HepG2 (cell line): Measurements from ENCODE around the gene COL9A3. TPM values are rescaled to one million over a fixed set of nuclear protein-coding genes. Genes with fewer than 3 reads are reported as not detected.

ENCODE experiments used
- ATAC-seq: fragments of 200-7000 bp; cut with Tn5 transposase; 3 replicates; pipeline ENCODE4 v1.9.1; 2020; ENCODE audit warnings: mild to moderate bottlenecking, moderate library complexity
- Bru-seq: library from RNA; stranded (reverse); fragments of 400-500 nt; gene quantifications from one replicate; lab custom pipeline; 2021; lab: Mats Ljungman, UMichigan
- BruChase-seq, 2 experiments: library from RNA; stranded (reverse); fragments of 400-500 nt; gene quantifications; one replicate each; lab custom pipeline; 2021; lab: Mats Ljungman, UMichigan
- BruUV-seq: library from RNA; stranded (reverse); fragments of 400-500 nt; replicated peaks from 2 replicates; lab custom pipeline; 2021; lab: Mats Ljungman, UMichigan
- CTCF ChIA-PET: fragments of 300-600 bp; formaldehyde crosslinking; extraction: SDS; loops from one replicate; lab custom pipeline; 2021; ENCODE audit warnings: low total read pairs, inconsistent platforms, low intra/inter-chr PET ratio; lab: Yijun Ruan, JAX
- POLR2A ChIA-PET: fragments of 350-600 bp; sonication (Branson Sonifier 250); formaldehyde crosslinking; loops from one replicate; lab custom pipeline; 2020; ENCODE audit warnings: antibody characterized with exemption, inconsistent platforms; lab: Yijun Ruan, JAX
- DNase-seq: peaks from one replicate; pipeline ENCODE4 v3.0.0-alpha.2; 2015; ENCODE audit warnings: low spot score
- FAIRE-seq: peaks from 3 replicates; lab custom pipeline; 2011; peaks lifted over from hg19 to GRCh38; lab: Jason Lieb, UNC
- H2AFZ ChIP-seq: one replicate; pipeline ENCODE4 v1.6.1; 2011; ENCODE audit warnings: low read length, inconsistent platforms
- H3K27ac ChIP-seq: fragments of 300-600 bp; 3 replicates; pipeline ENCODE4 v1.8.0; 2011; ENCODE audit warnings: mixed run types, mild to moderate bottlenecking, mixed read lengths, low read length, inconsistent platforms; ENCODE audit not compliant: insufficient read depth; ENCODE audit errors: extremely low read length
- H3K27me3 ChIP-seq, 2 experiments: fragments of 200-600 bp in 1 of 2; 2 replicates in 1 of 2; 3 replicates in 1 of 2; pipeline versions ENCODE4 v1.6.0 to v1.8.0; 2011; ENCODE audit warnings: low read length in 2 of 2, mild to moderate bottlenecking in 2 of 2, moderate library complexity in 2 of 2, inconsistent platforms in 1 of 2; ENCODE audit not compliant: insufficient read depth in 2 of 2, control insufficient read depth in 1 of 2
- H3K36me3 ChIP-seq, 2 experiments: fragments of 200-600 bp in 1 of 2; replicated peaks in 1 of 2; 2 replicates in 1 of 2; 3 replicates in 1 of 2; pipeline versions ENCODE4 v1.5.1 to v1.8.0; 2011; ENCODE audit warnings: low read length in 2 of 2, inconsistent platforms in 1 of 2; ENCODE audit not compliant: insufficient read depth in 2 of 2, control insufficient read depth in 1 of 2
- H3K4me1 ChIP-seq: 2 replicates; pipeline ENCODE4 v1.5.1; 2012; ENCODE audit warnings: low read length, inconsistent platforms; ENCODE audit not compliant: insufficient read depth
- H3K4me2 ChIP-seq: 2 replicates; pipeline ENCODE4 v1.6.0; 2011; ENCODE audit warnings: low read depth, low read length, inconsistent platforms
- H3K4me3 ChIP-seq, 3 experiments: fragments of 200-600 bp in 1 of 3; sonication (generic), shearing (Covaris generic) in 1 of 3; replicated peaks in 1 of 3; 2 replicates each; pipeline ENCODE4 v1.5.1; 2011 to 2016; ENCODE audit warnings: low read length in 3 of 3, inconsistent platforms in 2 of 3, low read depth in 2 of 3, mild to moderate bottlenecking in 2 of 3, control low read depth in 1 of 3, mixed read lengths in 1 of 3; ENCODE audit not compliant: insufficient read depth in 1 of 3
- H3K79me2 ChIP-seq: one replicate; pipeline ENCODE4 v1.6.1; 2011; ENCODE audit warnings: low read length, inconsistent platforms; ENCODE audit not compliant: insufficient read depth
- H3K9ac ChIP-seq: 2 replicates; pipeline ENCODE4 v1.6.0; 2011; ENCODE audit warnings: mild to moderate bottlenecking, low read depth, low read length, inconsistent platforms; ENCODE audit not compliant: insufficient read depth
- H3K9me3 ChIP-seq: 2 replicates; pipeline ENCODE4 v1.5.1; 2012; ENCODE audit warnings: mild to moderate bottlenecking, low read length
- H4K20me1 ChIP-seq: 2 replicates; pipeline ENCODE4 v1.6.0; 2011; ENCODE audit warnings: inconsistent platforms, mild to moderate bottlenecking, low read length, moderate library complexity; ENCODE audit not compliant: insufficient read depth
- GPBP1L1 ChIP-seq: sonication (generic); formaldehyde crosslinking; IDR thresholded peaks from 2 replicates; pipeline ENCODE4 v1.5.0; 2020; ENCODE audit warnings: mild to moderate bottlenecking, missing genetic modification reagents
- IKZF5 ChIP-seq: IDR thresholded peaks from 2 replicates; pipeline ENCODE4 v1.6.1; 2018; ENCODE audit warnings: missing genetic modification reagents, mild to moderate bottlenecking, missing compliant biosample characterization
- MLX ChIP-seq: IDR thresholded peaks from 2 replicates; pipeline ENCODE4 v1.6.1; 2016
- TCF7 ChIP-seq: sonication (generic); IDR thresholded peaks from 2 replicates; pipeline ENCODE4 v1.6.1; 2016; ENCODE audit warnings: antibody characterized with exemption, low read depth
- UBTF ChIP-seq: sonication (generic); formaldehyde crosslinking; IDR thresholded peaks from 2 replicates; pipeline ENCODE4 v1.4.0; 2020; ENCODE audit warnings: mild to moderate bottlenecking, missing genetic modification reagents
- ZNF253 ChIP-seq: sonication (generic); formaldehyde crosslinking; IDR thresholded peaks from 2 replicates; pipeline ENCODE4 v1.8.0; 2022; ENCODE audit warnings: mild to moderate bottlenecking, missing genetic modification reagents, borderline replicate concordance
- ZNF496 ChIP-seq: sonication (generic); formaldehyde crosslinking; IDR thresholded peaks from 2 replicates; pipeline ENCODE4 v1.8.1; 2023; ENCODE audit warnings: mild to moderate bottlenecking, moderate library complexity, missing genetic modification reagents; ENCODE audit not compliant: insufficient replicate concordance
- WGBS: methylation state at CpG from one replicate; pipeline ENCODE4 v1.1.6; 2017; ENCODE audit warnings: low lambda C conversion rate; 5-methylcytosine and 5-hydroxymethylcytosine counted together
- in situ Hi-C: cut with HindIII; loops from 2 replicates; pipeline ENCODE4 v1.10.0; 2017; ENCODE audit warnings: low pct_unique_long_range_greater_than_20kb; ENCODE audit not compliant: extremely low pct_ligation_motif_present
- intact Hi-C: fragments of 100-400 bp; cut with micrococcal nuclease; formaldehyde crosslinking; loops from one replicate; pipeline ENCODE4 v1.10.0; 2022; ENCODE audit not compliant: unreplicated experiment
- long read RNA-seq, 2 experiments: library from RNA in 1 of 2; library from polyadenylated mRNA in 1 of 2; stranded (forward) in 1 of 2; unstranded in 1 of 2; transcript quantifications; one replicate each; pipeline ENCODE4 v2.0.0, GENCODE V29; 2019 to 2022
- polyA minus RNA-seq, 3 experiments: library from RNA; depleted of rRNA, polyadenylated mRNA; stranded (reverse); fragments of >200 nt; gene quantifications; 2 replicates each; pipeline ENCODE4 v1.2.3, GENCODE V29; 2011; ENCODE audit warnings: low replicate concordance in 1 of 3
- polyA plus RNA-seq, 8 experiments: library from polyadenylated mRNA; depleted of rRNA in 3 of 8; stranded (reverse) in 7 of 8; unstranded in 1 of 8; fragments of >200 nt; fragmentation: Illumina TruSeq in 4 of 8; extraction: Trizol in 4 of 8; gene quantifications; 2 replicates each; pipeline versions ENCODE4 v1.2.1 to v1.2.3, GENCODE V29; 2011 to 2016; ENCODE audit warnings: low read depth in 4 of 8, missing spikeins in 1 of 8, mixed read lengths in 1 of 8; ENCODE audit not compliant: insufficient read depth in 1 of 8
- total RNA-seq, 5 experiments: library from RNA; depleted of rRNA; stranded (reverse); fragments of >200 nt; fragmentation: Illumina TruSeq; extraction: Trizol; gene quantifications; 2 replicates each; pipeline ENCODE4 v1.2.3, GENCODE V29; 2016; ENCODE audit warnings: low read depth in 1 of 5

COL9A3 gene
- total RNA-seq (2016; rRNA removed; fragmentation: Illumina TruSeq; extraction: Trizol), result 53.3 and 204 TPM in 2 replicates
- total RNA-seq (2016; cell fraction: cytosol; rRNA removed; fragmentation: Illumina TruSeq; extraction: Trizol; ENCODE audit: low read depth), result 13.9 and 15.8 TPM in 2 replicates
- 48.0 and 215 TPM in 2 replicates for total RNA-seq (2016; cell fraction: insoluble cytoplasmic fraction; rRNA removed; fragmentation: Illumina TruSeq; extraction: Trizol)
- 19.3 and 20.8 TPM in 2 replicates for total RNA-seq (2016; cell fraction: membrane; rRNA removed; fragmentation: Illumina TruSeq; extraction: Trizol)
- total RNA-seq (2016; cell fraction: nucleus; rRNA removed; fragmentation: Illumina TruSeq; extraction: Trizol), result 216 and 254 TPM in 2 replicates
- 155 and 175 TPM in 2 replicates for polyA plus RNA-seq (2011; rRNA removed)
- polyA plus RNA-seq (2011; cell fraction: cytosol; rRNA removed), result 84.5 and 113 TPM in 2 replicates
- 1,291 and 1,782 TPM in 2 replicates for polyA plus RNA-seq (2011; cell fraction: nucleus; rRNA removed)
- 79.9 and 172 TPM in 2 replicates for polyA plus RNA-seq (2012)
- polyA plus RNA-seq (2016; cell fraction: cytosol; fragmentation: Illumina TruSeq; extraction: Trizol; ENCODE audit: low read depth), result 9.2 and 9.5 TPM in 2 replicates
- polyA plus RNA-seq (2016; cell fraction: insoluble cytoplasmic fraction; fragmentation: Illumina TruSeq; extraction: Trizol; ENCODE audit: low read depth), result 55.1 and 66.2 TPM in 2 replicates
- polyA plus RNA-seq (2016; cell fraction: membrane; fragmentation: Illumina TruSeq; extraction: Trizol; ENCODE audit: low read depth), result 17.0 and 20.1 TPM in 2 replicates
- 637 and 662 TPM in 2 replicates for polyA plus RNA-seq (2016; cell fraction: nucleus; fragmentation: Illumina TruSeq; extraction: Trizol; ENCODE audit: insufficient read depth, low read depth)
- 5.1 and 12.2 TPM in 2 replicates for polyA minus RNA-seq (2011; rRNA and poly(A)+ RNA removed; ENCODE audit: low replicate concordance)
- 23.0 and 25.3 TPM in 2 replicates for polyA minus RNA-seq (2011; cell fraction: cytosol; rRNA and poly(A)+ RNA removed)
- 56.8 and 67.0 TPM in 2 replicates for polyA minus RNA-seq (2011; cell fraction: nucleus; rRNA and poly(A)+ RNA removed)
- Bru-seq, nascent RNA, result percentile 86 among the genes with signal in this experiment
- percentile 93 among the genes with signal in this experiment for BruChase-seq, experiment 1, labeled RNA remaining after a 6-hour chase
- percentile 90 among the genes with signal in this experiment for BruChase-seq, experiment 2, labeled RNA remaining after a 2-hour chase
- long read RNA-seq, experiment 1, transcript COL9A3-215 (32 exons, 2,497 nt), result major isoform, 9 of 50 reads
- long read RNA-seq, experiment 1, partial matches to known transcripts, result 30 of 50 reads
- long read RNA-seq, experiment 1, other reads (novel, unspliced or antisense), result 4 of 50 reads
- long read RNA-seq, experiment 2, transcript COL9A3-206 (3 exons, 539 nt), result major isoform, 33 of 288 reads
- long read RNA-seq, experiment 2, partial matches to known transcripts, result 153 of 288 reads
- long read RNA-seq, experiment 2, other reads (novel, unspliced or antisense), result 98 of 288 reads

GRCh38 chr20:62816884-62817873, at the start of gene COL9A3:
TSS of gene COL9A3 (plus strand) at chr20:62817050. CDS start at chr20:62817065, 15 bp downstream.
- no TSS peak for BruUV-seq
- Histone ChIP-seq H3K9me3 (no peaks in the 10 kb centered on the region), H3K4me2 (peak within 1 kb of the TSS; percentile 89), H3K9ac (peak within 1 kb of the TSS; percentile 72), H4K20me1 (peaks cover 4% of the 10 kb centered on the region; the same call in 1 of the 2 replicates), H3K4me3 (peak within 1 kb of the TSS; percentile 51 to 77 (median 68)), H3K79me2 (peaks cover 6% of the 10 kb centered on the region), H2AFZ (no peak within 1 kb of the TSS), H3K27me3 (no peaks in the 10 kb centered on the region), H3K4me1 (peaks cover 67% of the 10 kb centered on the region), H3K27ac (peak within 1 kb of the TSS; percentile 74), H3K36me3 (peaks cover 2 to 14% of the 10 kb centered on the region in 2 experiments; a peak in 2 of 5 replicates)
- WGBS, result 63% methylated on average over 93 of the region's 108 CpGs
- DNase-seq (peak; percentile 63), FAIRE-seq (no peak), ATAC-seq (peak; percentile 11)
- intact Hi-C loops, result no loop called here
- CTCF ChIA-PET, result no interaction called here
- POLR2A ChIA-PET, result interaction anchor here (1.5 to 6.8 kb wide), 6 partner anchors 12 to 448 kb away, joined by 3 to 64 read pairs (median 8); partner anchors contain the start of genes MRGBP and OGFR
- in situ Hi-C loops, result no loop called here
- peak; percentile 57; the same call in 1 of the 2 replicates for TF ChIP-seq UBTF (CRISPR knock-in tag)
- no peak for TF ChIP-seq MLX (CRISPR knock-in tag)
- no peak for TF ChIP-seq ZNF253 (CRISPR knock-in tag)
- TF ChIP-seq TCF7, result no peak
- no peak for TF ChIP-seq ZNF496 (CRISPR knock-in tag)
- TF ChIP-seq IKZF5 (CRISPR knock-in tag), result no peak
- TF ChIP-seq GPBP1L1 (CRISPR knock-in tag), result no peak
